Activated T-helper 1 cell treated with Interleukin-2 at 50 U/mL for 16 hours (primary cell): ENCODE data around the gene SMC6.

Experiments
- DNase-seq: peaks from one replicate; pipeline ENCODE4 v3.0.0-alpha.2; 2020; ENCODE audit warnings: low read depth

Gene SMC6

GRCh38 chr2:17710547-17711248 lies 42.9 kb downstream of the SMC6 start:
- DNase-seq = no peak

GRCh38 chr2:17709897-17710296 lies 43.7 kb downstream of the SMC6 start:
- no peak for DNase-seq

DNA sequence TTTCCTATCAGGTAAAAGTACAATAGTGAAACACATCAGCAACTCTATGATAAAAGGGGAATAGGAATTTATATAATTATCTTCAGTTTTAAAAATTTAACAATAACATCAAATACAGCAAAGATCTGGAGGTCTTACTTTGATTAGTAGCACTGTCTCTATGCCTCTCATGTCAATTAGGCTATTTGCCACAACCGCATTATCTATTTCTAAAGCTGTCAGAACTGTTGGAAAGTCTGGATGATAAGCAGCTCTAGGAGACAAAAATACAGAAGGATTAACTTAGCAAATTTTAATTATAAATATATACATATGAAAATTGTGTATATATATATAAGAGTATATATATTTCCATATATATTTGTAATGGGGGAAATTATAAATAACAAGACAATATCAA lies 45.1 kb downstream of the SMC6 start:
- no peak for DNase-seq

GRCh38 chr2:17706845-17707244 lies 46.8 kb downstream of the SMC6 start:
- no peak for DNase-seq

DNA sequence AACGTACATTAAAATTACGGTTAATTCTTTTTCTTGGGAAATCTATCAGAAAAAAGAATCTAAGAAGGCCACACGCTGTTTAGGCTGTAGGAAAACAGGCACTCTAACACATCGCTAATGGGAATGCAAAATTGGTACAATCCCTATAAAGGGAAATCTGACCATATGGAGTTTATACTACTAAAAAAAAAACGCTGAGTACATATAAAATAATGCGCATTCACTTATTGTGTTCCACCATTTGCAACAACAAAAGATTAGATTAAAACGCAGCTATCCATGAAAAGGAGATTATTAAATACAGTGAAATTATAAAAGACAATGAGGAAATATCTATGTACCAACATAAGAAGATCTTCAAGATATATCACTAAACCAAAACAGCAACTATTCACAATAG lies 62.8 kb downstream of the SMC6 start:
- DNase-seq = no peak

GRCh38 chr2:17689010-17689409 lies 64.6 kb downstream of the SMC6 start:
- DNase-seq = no peak

GRCh38 chr2:17688600-17688999 lies 65.0 kb downstream of the SMC6 start:
- DNase-seq = no peak

DNA sequence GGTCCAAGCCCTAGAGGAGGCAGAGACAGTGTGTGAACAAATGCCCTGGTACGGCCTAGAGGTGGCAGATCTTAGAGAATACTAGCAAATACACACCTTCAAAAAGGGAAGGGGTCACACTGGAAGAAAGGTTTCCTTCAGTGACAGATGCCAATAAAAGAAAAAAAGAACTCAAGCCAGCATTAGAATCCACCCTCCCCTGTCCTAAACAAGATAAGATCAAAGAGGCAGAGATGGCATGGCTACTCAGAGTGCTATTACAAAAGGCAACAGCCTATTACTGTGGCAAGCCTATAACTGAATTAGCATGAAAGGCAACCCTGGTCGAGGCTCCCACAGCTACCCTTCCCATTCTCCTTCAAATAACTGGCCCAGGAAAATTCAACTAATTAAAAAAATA lies 69.6 kb downstream of the SMC6 start:
- no peak for DNase-seq

- DNase-seq = no peak
Measured at GRCh38 chr2:17682098-17682857, 71.3 kb downstream of the SMC6 start.

DNA sequence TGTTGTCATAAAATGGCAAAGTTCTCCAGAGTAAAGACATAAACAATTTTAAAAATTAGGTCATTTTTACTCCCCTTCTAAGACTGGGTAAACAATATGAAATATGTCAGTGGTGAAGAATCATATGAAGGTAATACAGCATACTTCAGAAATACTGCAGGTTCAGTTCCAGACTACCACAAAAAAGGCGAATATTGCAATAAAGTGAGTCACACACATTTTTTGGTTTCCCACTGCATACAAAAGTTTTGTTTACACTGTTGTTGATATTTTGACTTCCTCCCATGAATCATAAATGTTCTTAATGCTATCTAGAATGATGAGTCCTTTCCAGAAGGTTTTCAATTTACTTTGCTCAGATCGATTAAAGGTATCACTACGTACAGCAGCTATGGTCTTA lies 73.5 kb downstream of the SMC6 start:
- DNase-seq = no peak

DNA sequence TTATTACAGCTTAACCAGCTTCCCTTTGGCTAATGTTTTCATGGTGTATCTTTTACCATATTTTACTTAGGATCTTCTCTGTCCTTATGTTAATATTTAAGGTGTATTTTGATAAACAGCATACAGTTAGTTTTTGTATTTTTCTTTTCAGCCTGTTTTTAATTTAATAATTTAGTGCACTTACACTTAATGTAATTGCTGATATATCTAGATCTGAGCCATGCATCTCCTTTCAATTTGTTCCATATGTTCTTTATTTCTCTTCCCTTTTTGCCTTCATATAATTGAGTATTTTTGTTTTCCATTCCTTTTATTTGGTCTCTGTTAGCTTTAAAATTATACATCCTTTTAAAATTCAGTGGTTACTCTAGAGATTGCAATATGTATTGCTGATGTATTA lies 78.8 kb downstream of the SMC6 start:
- DNase-seq = no peak

GRCh38 chr2:17672583-17673317 lies 80.9 kb downstream of the SMC6 start:
- DNase-seq = no peak

GRCh38 chr2:17667898-17668297 lies 85.7 kb downstream of the SMC6 start:
- no peak for DNase-seq

DNA sequence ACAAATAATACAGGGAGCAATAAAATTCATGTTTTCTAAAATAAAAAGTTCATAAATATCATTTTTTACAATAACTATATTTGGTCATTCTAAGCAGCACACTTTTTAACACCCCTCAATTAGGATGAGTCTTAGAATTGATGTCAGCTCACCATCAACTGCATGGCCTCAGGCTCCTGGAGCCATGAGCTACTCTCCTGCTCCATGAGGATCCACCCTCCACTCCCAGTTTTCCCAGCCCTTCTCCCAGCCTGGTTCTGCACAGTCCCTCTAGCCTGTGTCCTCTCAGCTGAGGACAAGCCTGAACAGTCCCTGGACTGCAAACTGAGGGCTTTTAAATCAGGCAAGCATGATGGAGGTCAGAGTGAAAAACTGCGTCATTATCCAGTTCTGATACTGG lies 89.1 kb downstream of the SMC6 start:
- no peak for DNase-seq

- no peak for DNase-seq
Measured at GRCh38 chr2:17662723-17663122, 90.9 kb downstream of the SMC6 start.

DNA sequence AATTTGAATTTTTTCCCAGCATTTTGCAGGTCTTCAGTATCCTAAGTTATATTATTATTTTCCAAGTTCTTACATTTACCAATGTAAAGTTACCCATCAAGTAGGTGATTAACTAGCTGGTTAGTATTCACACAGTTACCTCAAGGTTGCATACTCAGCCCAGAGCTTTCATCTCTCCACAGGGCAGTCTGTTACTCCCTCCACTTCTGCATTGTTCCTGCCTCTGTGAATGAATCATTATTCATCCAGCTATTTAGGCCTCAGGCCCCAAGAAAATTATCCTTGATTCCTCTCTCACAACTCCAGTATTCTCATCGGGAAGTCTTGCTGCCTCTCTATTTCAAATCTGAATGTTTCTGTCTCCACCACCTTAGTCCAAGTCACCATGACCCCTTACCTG lies 92.2 kb downstream of the SMC6 start:
- no peak for DNase-seq

- DNase-seq = no peak
Measured at GRCh38 chr2:17660219-17660618, 93.4 kb downstream of the SMC6 start.

- no peak for DNase-seq
Measured at GRCh38 chr2:17658251-17658843, 95.3 kb downstream of the SMC6 start.

DNA sequence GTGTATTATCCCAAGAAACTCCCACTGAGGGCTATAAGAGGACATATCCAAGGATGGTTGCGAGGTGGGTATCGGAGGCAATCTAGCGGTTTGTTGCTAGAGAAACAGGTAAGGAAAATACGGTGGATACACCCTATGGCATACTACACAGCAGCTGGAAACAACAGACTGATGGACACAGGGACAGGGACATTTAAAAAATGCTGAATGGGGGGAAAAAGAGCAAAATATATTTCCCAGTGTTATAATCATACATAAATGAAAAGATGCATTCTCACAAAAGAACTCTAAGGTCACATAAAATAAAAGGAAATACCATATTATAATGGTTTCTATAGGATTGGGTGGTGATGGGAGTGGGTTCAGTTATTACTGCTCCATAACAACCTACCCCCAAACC lies 95.9 kb downstream of the SMC6 start:
- DNase-seq = no peak

DNA sequence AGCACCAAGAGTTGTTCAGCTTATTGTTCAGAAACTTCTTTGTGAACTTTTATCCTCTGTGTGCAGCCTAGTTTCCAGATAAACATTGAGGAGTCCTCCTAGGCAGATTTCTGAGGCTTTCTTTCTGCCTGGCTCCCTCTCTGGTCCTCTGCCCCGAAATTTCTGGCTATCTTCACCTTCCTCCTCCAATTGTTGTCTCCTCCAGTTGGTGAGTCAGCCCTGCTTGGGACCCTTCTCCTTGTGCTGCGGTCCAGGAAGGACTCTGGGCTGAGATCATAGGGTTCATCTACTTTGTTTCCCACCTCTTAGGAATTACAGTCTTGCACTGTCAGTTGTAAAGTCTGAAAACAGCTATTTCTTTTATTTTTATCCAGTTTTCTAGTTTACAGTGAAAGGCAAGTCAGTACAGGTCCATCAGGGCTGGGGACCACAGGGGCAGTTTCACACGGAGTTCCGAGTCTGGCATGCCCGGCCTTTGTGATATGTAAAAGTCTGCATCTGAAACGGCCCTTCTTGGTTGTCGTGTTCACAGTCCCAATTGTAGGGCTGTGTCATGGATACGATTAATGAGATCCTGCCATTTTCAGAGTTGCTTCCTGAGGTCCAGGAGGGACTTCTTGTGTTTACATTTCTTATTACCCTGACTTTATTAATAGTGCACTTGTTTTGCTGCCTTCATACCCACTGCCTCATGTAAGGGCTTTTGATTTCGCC lies 100.8 kb downstream of the SMC6 start:
- DNase-seq = no peak

DNA sequence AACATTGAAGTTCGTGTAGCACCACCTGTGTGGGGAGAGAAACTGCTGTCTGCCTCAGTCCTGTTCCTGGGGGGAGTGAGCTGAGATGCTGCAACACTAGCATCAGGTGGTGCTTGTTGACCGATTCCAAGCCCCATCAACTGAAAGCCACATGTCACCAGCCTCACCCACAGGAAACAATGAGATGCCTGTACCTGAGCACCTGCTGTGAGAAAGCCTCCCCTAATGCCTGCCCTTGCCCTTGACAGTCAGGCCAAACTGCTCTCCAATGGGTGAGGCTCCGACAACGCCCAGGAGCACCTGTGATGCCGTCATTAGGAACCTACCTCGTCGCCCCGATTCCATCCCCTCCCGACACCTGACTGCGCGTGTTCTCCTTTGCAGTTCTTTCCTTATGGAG lies 104.6 kb downstream of the SMC6 start:
- no peak for DNase-seq

DNA sequence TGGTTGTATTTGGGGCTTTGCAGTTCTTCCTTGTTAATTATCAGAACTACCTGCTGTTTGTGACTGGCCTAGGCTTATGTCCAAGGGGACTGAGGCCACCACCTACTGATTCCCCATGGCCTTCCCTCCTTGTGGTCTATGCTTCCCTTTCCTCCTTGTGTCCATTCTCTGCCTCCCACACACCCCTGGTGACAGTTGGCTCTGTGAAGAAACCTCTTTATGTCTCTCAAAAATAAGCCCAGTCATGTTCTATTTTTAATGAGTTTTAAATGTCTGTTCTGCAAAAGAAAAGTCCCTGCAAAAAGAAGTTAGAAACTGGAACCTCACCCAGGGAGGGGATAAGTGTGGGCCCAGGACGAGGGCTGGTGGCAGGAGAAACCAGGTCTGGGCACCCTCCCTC lies 105.0 kb downstream of the SMC6 start:
- DNase-seq = no peak
